Neural cell (in vitro differentiated cells): ENCODE results near the gene ADCY1. TPM values are rescaled to one million over a fixed set of nuclear protein-coding genes. Genes with fewer than 3 reads are reported as not detected.

Source experiments
- H2AFZ ChIP-seq: fragments of 200-600, 300-800 bp; sonication (generic), shearing (Covaris generic); 2 replicates; pipeline ENCODE4 v1.6.0; 2014; ENCODE audit warnings: low read depth, mild to moderate bottlenecking, antibody characterized with exemption, low read length, moderate library complexity
- H3F3A ChIP-seq: fragments of 200-600 bp; shearing (Covaris generic); 2 replicates; pipeline ENCODE4 v1.6.1; 2016; ENCODE audit warnings: mild to moderate bottlenecking, moderate library complexity, mixed read lengths, antibody characterized with exemption, low read length; ENCODE audit not compliant: insufficient read depth, poor library complexity, severe bottlenecking
- H3K27ac ChIP-seq: fragments of 200-600, 300-800 bp; sonication (generic), shearing (Covaris generic); 2 replicates; pipeline ENCODE4 v1.5.1; 2014; ENCODE audit warnings: mild to moderate bottlenecking, low read length, moderate library complexity
- H3K27me3 ChIP-seq: fragments of 300-800, 200-600 bp; sonication (generic), shearing (Covaris generic); 2 replicates; pipeline ENCODE4 v1.6.0; 2014; ENCODE audit warnings: mild to moderate bottlenecking, low read depth, low read length, moderate library complexity; ENCODE audit not compliant: insufficient read depth
- H3K36me3 ChIP-seq: fragments of 300-800, 200-600 bp; sonication (generic), shearing (Covaris generic); 2 replicates; pipeline ENCODE4 v1.5.1; 2014; ENCODE audit warnings: mild to moderate bottlenecking, antibody characterized with exemption, low read length, moderate library complexity; ENCODE audit not compliant: insufficient read depth
- H3K4me2 ChIP-seq: fragments of 300-800, 200-600 bp; sonication (generic), shearing (Covaris generic); 2 replicates; pipeline ENCODE4 v1.6.0; 2014; ENCODE audit warnings: mild to moderate bottlenecking, low read length
- H3K4me3 ChIP-seq: fragments of 300-800, 200-600 bp; sonication (generic), shearing (Covaris generic); 2 replicates; pipeline ENCODE4 v1.5.1; 2014; ENCODE audit warnings: mild to moderate bottlenecking, low read length, moderate library complexity
- H3K79me2 ChIP-seq: fragments of 200-600 bp; shearing (Covaris generic); replicated peaks from 2 replicates; pipeline ENCODE4 v1.6.0; 2014; ENCODE audit warnings: mild to moderate bottlenecking, low read length, moderate library complexity; ENCODE audit not compliant: insufficient read depth
- H3K9ac ChIP-seq: fragments of 300-800, 200-600 bp; sonication (generic), shearing (Covaris generic); 2 replicates; pipeline ENCODE4 v1.6.1; 2016; ENCODE audit warnings: mild to moderate bottlenecking, low read length, mixed read lengths
- H3K9me2 ChIP-seq: fragments of 200-600 bp; shearing (Covaris generic); 2 replicates; pipeline ENCODE4 v1.6.1; 2016; ENCODE audit warnings: mild to moderate bottlenecking, low read length, mixed read lengths; ENCODE audit not compliant: insufficient read depth
- H3K9me3 ChIP-seq: fragments of 200-600, 300-800 bp; sonication (generic), shearing (Covaris generic); 2 replicates; pipeline ENCODE4 v1.6.1; 2016; ENCODE audit warnings: mild to moderate bottlenecking, mixed run types, low read length, moderate library complexity, mixed read lengths
- H4K20me1 ChIP-seq: fragments of 200-600 bp; shearing (Covaris generic); 2 replicates; pipeline ENCODE4 v1.6.1; 2016; ENCODE audit warnings: mild to moderate bottlenecking, mixed run types; ENCODE audit not compliant: insufficient read depth
- CTCF ChIP-seq: fragments of 450-650 bp; IDR thresholded peaks from 2 replicates; pipeline ENCODE4 v1.5.1; 2014; ENCODE audit warnings: antibody characterized with exemption, mild to moderate bottlenecking, moderate library complexity; ENCODE audit not compliant: poor library complexity, severe bottlenecking
- EP300 ChIP-seq: fragments of 450-650 bp; conservative IDR thresholded peaks from 2 replicates; pipeline ENCODE4 v1.6.1; 2014; ENCODE audit warnings: antibody characterized with exemption, mild to moderate bottlenecking, moderate library complexity; ENCODE audit not compliant: poor library complexity, severe bottlenecking
- EZH2 ChIP-seq: fragments of 200-600, 300-800 bp; shearing (Covaris generic), sonication (generic); IDR thresholded peaks from 2 replicates; pipeline ENCODE4 v1.6.1; 2014; ENCODE audit warnings: antibody characterized with exemption, low read length, borderline replicate concordance, mild to moderate bottlenecking; ENCODE audit not compliant: insufficient read depth, poor library complexity, severe bottlenecking
- MXI1 ChIP-seq: fragments of 450-650 bp; conservative IDR thresholded peaks from 2 replicates; pipeline ENCODE4 v1.6.1; 2014; ENCODE audit warnings: antibody characterized with exemption, mild to moderate bottlenecking; ENCODE audit not compliant: poor library complexity, severe bottlenecking
- POLR2AphosphoS5 ChIP-seq: IDR thresholded peaks from 2 replicates; pipeline ENCODE4 v1.6.1; 2012
- RAD21 ChIP-seq: fragments of 450-650 bp; conservative IDR thresholded peaks from 2 replicates; pipeline ENCODE4 v1.6.1; 2014; ENCODE audit warnings: antibody characterized with exemption, mild to moderate bottlenecking, moderate library complexity
- REST ChIP-seq: IDR thresholded peaks from 2 replicates; pipeline ENCODE4 v1.6.1; 2012; ENCODE audit warnings: borderline replicate concordance
- SMC3 ChIP-seq: fragments of 450-650 bp; conservative IDR thresholded peaks from 2 replicates; pipeline ENCODE4 v1.6.1; 2014; ENCODE audit warnings: antibody characterized with exemption, mild to moderate bottlenecking, moderate library complexity; ENCODE audit not compliant: poor library complexity
- TAF1 ChIP-seq: IDR thresholded peaks from 2 replicates; pipeline ENCODE4 v1.6.1; 2012; ENCODE audit warnings: low read depth
- polyA plus RNA-seq: library from polyadenylated mRNA; depleted of rRNA; stranded (reverse); fragments of >200 nt; gene quantifications from 2 replicates; pipeline ENCODE4 v1.2.3, GENCODE V29; 2014

The ADCY1 gene
- polyA plus RNA-seq, 1 donor from 2014 or later: 14.8 TPM

GRCh38 chr7:45683556-45684148 lies 109.5 kb downstream of the ADCY1 start:
- Histone ChIP-seq H3K9me2 (no peaks in the 10 kb centered on the region), H3K4me3 (no peak overlapping the region), H2AFZ (no peak overlapping the region), H3K4me2 (no peak overlapping the region), H3K9ac (no peak overlapping the region), H4K20me1 (no peaks in the 10 kb centered on the region), H3K27me3 (no peaks in the 10 kb centered on the region), H3K79me2 (no peaks in the 10 kb centered on the region), H3F3A (no peaks in the 10 kb centered on the region), H3K27ac (no peak overlapping the region), H3K9me3 (no peaks in the 10 kb centered on the region), H3K36me3 (no peaks in the 10 kb centered on the region)
- TF ChIP-seq MXI1: no peak
- no peak for TF ChIP-seq TAF1
- TF ChIP-seq REST: no peak

DNA sequence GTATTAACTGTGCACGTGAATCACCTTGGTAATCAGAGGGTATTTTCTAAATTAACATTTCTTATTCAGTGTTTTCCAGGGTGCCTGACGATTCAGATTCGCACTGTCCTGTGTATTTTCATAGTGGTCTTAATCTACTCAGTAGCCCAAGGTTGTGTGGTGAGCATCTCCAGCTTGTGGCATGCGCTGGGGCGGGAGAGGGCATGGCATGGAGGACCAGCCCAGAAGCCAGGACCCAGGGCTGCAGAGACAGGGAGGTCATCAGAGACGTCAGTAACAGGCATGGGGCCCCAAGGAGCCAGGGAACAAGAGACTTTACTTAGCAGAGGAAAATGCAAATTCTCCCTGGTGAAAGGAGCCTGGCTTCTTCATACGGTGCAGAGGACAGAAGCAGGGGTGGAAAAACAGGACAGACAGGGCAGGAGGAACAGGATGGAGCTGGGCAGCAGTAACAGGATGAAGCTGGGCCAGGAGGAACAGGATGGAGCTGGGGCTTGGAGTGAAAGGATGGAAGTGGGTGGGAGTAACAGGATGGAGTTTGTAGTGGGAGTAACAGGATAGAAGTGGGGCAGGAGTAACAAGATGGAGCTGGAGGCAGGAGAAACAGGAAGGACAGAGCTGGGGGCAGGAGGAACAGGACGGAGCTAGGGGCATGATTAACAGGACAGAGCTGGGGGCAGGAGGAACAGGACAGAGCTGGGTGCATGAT lies 110.9 kb downstream of the ADCY1 start:
- H2AFZ ChIP-seq: no peak overlapping the region
- H3K9me2 ChIP-seq: no peaks in the 10 kb centered on the region
- TF ChIP-seq MXI1 (no peak), CTCF (no peak), TAF1 (no peak), SMC3 (no peak), EP300 (no peak), EZH2 (no peak), REST (no peak), RAD21 (no peak), POLR2AphosphoS5 (no peak)
- no peaks in the 10 kb centered on the region for H4K20me1 ChIP-seq
- H3K79me2 ChIP-seq: no peaks in the 10 kb centered on the region
- H3K9ac ChIP-seq: no peak overlapping the region
- H3K9me3 ChIP-seq: no peaks in the 10 kb centered on the region
- H3K4me3 ChIP-seq: no peak overlapping the region
- no peaks in the 10 kb centered on the region for H3K27me3 ChIP-seq
- H3K27ac ChIP-seq: no peak overlapping the region
- H3K36me3 ChIP-seq: no peaks in the 10 kb centered on the region
- no peaks in the 10 kb centered on the region for H3F3A ChIP-seq
- H3K4me2 ChIP-seq: no peak overlapping the region
